ENCODE results near the gene RFPL4AL1. TPM values are rescaled to one million over a fixed set of nuclear protein-coding genes. Genes with fewer than 3 reads are reported as not detected.

Gene RFPL4AL1
- not detected in 2 replicates for total RNA-seq

DNA sequence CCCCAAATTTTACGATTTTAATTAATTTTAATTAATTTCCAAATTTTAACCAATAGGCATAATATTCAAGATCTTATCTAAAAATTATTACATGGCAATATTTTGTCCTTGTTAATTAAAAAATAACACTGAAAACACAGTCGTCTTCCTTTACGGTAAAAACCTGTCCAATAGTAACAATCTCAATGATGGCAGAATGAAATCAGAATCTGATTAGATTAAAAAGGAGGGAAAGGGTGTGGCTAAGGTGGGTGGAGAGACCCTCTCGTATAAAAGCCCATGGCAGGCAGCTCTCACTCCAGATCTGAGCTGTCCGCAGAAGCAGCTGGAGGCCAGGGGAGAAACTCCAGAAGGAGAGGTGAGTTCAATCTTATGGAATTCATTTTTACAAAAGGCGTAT, at the start of gene RFPL4AL1:
Gene RFPL4AL1 (plus strand): TSS at position 301 of the 400 bp plus-strand sequence. CDS start 2,687 bp downstream, outside the sequence.

DNA sequence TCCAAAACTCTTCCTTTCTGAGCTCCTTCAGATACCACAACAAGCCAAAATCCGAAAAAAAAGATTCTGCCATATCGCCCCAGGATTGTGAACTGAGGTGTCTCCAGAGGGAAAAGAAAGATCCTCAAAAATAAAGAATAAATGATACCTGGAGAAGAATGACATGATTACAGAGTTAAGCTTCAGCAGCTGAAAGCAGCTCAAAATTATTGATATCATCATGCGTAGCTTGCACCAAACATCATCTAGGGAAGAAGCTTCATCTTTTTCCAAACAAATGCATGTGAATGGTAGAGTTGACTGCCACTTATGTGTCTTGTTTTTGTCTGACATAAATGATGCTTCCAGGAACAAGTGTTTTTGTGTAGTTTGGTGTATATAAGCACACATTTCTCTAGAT, 30.6 kb upstream of the RFPL4AL1 start, which contains the start of gene NLRP9:
Gene NLRP9 (minus strand): TSS at position 101 of the 400 bp plus-strand sequence. CDS start 28 bp downstream, at position 73.

DNA sequence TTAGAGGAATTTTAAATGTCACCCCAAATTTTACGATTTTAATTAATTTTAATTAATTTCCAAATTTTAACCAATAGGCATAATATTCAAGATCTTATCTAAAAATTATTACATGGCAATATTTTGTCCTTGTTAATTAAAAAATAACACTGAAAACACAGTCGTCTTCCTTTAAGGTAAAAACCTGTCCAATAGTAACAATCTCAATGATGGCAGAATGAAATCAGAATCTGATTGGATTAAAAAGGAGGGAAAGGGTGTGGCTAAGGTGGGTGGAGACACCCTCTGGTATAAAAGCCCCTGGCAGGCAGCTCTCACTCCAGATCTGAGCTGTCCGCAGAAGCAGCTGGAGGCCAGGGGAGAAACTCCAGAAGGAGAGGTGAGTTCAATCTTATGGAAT, 10.1 kb upstream of the RFPL4AL1 start, which contains the start of gene RFPL4A:
Gene RFPL4A (plus strand): TSS at position 301 of the 400 bp plus-strand sequence. CDS start 2,704 bp downstream, outside the sequence.

Other genes with a start within 250 kb of the RFPL4AL1 start
- 0.11 and 1.5 TPM in 2 replicates for gene SBK2, start 232.0 kb upstream of the RFPL4AL1 start, total RNA-seq
- gene SBK3, start 223.6 kb upstream of the RFPL4AL1 start, total RNA-seq: 0.12 TPM in 1 of 2 replicates, not detected in the other
- gene ZNF579, start 188.3 kb upstream of the RFPL4AL1 start, total RNA-seq: 3.8 and 5.9 TPM in 2 replicates
- gene FIZ1, start 169.6 kb upstream of the RFPL4AL1 start, total RNA-seq: 2.7 and 3.0 TPM in 2 replicates
- gene ZNF524, start 168.8 kb upstream of the RFPL4AL1 start, total RNA-seq: 7.7 and 9.9 TPM in 2 replicates
- gene ZNF865, start 163.5 kb upstream of the RFPL4AL1 start, total RNA-seq: 1.00 and 1.2 TPM in 2 replicates
- gene ZNF784, start 144.6 kb upstream of the RFPL4AL1 start, total RNA-seq: 4.4 and 5.4 TPM in 2 replicates
- gene ZNF580, start 128.1 kb upstream of the RFPL4AL1 start, total RNA-seq: 4.1 and 4.2 TPM in 2 replicates
- 12.3 and 22.5 TPM in 2 replicates for gene ZNF581, start 125.5 kb upstream of the RFPL4AL1 start, total RNA-seq
- 2.5 and 8.5 TPM in 2 replicates for gene CCDC106, start 120.9 kb upstream of the RFPL4AL1 start, total RNA-seq
- gene U2AF2, start 114.1 kb upstream of the RFPL4AL1 start, total RNA-seq: 117 and 168 TPM in 2 replicates
- gene EPN1, start 93.9 kb upstream of the RFPL4AL1 start, total RNA-seq: 79.4 and 112 TPM in 2 replicates
- not detected in 2 replicates for gene NLRP9, start 30.7 kb upstream of the RFPL4AL1 start, total RNA-seq
- not detected in 2 replicates for gene RFPL4A, start 10.0 kb upstream of the RFPL4AL1 start, total RNA-seq
- gene NLRP11, start 62.9 kb downstream of the RFPL4AL1 start, total RNA-seq: not detected in 2 replicates
- gene NLRP4, start 67.4 kb downstream of the RFPL4AL1 start, total RNA-seq: not detected in 2 replicates
- not detected in 2 replicates for gene NLRP13, start 163.2 kb downstream of the RFPL4AL1 start, total RNA-seq
- not detected in 2 replicates for gene NLRP8, start 178.7 kb downstream of the RFPL4AL1 start, total RNA-seq
- gene NLRP5, start 217.7 kb downstream of the RFPL4AL1 start, total RNA-seq: not detected in 2 replicates